ENCODE data around the gene SGIP1. TPM values are rescaled to one million over a fixed set of nuclear protein-coding genes. Genes with fewer than 3 reads are reported as not detected.

The SGIP1 gene
- total RNA-seq, 1 donor from 2014 or later, result 9.2 TPM

DNA sequence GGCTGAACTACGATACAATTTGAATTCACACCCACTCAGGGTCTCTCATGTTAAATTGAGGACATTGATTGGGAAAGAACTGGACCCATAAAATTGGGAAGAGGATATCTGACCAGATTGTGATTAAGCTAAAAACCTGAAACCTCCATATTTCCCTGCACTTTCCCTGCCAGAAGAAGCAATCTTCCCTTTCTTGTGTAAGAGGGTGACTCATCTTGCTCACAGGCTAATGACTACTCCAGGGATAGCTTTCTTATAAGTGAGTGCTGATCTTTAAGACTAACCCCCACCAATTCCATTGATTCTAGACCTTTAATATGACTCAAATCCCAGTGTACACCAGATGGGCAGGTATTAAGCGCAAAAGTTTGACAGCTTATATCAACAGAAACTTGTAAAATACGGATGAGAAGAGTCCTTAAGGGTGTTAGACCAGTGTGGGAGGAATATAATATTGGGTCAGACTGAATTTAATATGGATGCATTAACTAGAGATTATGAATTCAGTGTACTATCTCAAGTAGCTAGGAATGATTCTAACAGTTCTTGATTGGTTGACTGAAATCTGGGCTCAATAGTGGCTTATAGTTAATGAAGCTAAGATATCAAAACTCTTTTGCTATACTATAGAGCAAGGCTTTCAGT, 12.1 kb upstream of the SGIP1 start:
- DNase-seq (ENCODE audit: low read depth), result peak; percentile 93

DNA sequence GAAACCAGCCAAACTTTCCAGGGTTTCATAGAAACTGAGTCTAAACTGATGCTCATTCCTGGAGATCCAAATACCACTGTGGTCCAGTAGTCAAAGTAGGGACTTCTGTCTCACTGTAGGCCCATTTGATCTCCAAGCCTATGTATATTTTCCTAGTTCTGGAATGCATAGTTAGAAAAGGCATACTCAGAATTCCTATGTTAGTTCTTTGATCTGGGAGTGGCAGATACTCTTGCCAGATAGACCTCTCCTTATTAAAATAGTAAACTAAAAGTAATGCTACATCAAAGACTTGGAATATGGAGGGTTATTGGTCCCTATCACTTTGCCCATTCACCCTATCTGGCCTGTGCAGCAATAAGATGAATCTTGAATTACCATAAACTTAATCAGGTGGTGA, 10.4 kb upstream of the SGIP1 start:
- DNase-seq (ENCODE audit: low read depth), result no peak

DNA sequence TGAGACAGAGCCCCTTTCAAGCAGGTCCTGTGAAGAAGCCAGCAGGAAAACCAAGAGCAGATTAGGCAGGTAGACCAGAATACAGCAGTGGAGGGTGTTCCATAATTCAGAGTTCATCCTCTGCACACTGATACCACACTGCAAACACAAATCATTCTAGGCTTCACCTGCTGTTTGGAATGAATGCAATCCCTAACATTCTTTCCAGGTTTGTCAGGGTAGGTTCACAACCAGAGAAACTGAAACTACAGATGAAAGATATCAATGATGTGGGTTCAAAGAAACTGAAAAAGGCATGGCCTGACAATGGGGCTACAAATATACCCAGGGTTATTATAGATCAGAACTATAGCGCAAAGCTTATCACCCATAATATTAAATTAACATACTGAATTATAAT, 8.9 kb upstream of the SGIP1 start:
- DNase-seq (ENCODE audit: low read depth), result no peak

DNA sequence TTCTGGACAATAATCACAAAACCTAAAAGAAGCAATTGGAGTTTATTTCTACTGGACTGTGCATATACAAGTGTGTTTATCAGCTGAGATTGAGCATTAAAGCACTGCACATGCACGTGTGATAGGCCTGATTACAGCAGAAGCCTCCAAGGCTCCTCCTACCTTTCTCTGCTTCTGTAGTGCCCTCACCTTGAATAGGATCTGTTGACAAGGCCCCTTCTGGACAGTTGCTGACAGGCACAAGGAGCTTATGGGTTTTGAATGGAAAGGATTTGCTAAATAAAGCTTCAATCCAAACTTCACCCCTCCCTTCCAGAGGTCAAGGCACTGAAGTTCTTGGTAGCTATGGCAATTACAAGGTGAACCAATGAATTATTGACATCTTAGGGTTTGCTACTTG, 7.9 kb upstream of the SGIP1 start:
- DNase-seq (ENCODE audit: low read depth), result no peak

DNA sequence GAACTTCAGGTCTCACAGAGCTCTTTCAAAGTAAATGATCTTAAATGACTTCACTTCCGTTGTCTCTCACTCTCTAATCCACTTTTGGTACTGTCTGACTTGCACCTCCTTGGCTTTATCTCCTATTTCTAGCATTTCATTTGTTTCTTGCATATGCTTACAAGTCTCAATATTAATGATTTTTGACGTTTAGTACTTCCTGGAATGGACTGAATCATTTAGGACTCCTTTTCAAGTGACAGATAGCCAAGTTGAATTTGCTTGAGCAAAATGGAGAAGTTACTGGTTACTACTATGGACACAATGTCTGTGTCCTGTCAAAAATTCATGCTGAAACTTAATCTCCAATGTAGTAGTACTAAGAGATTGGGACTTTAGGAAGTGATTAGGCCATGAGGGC, 7.0 kb upstream of the SGIP1 start:
- no peak for DNase-seq (ENCODE audit: low read depth)

DNA sequence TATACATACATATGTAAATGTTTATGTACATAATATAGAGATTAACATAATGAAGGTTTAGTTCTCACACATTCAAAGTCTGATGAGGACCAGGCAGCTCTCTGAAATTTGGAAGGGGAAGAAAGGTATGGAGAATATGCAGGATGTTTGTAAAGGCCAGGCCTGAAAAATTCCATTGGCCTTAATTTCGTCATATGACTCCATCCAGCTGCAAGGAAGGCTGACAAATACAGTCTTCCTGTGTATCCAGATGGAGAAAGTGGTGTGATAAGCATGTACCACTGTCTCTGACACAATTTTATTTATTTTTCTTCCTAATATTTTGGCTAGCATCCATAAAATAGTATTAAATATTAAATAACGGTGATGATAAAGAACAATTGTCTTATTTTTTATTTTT, 6.3 kb upstream of the SGIP1 start:
- no peak for DNase-seq (ENCODE audit: low read depth)

DNA sequence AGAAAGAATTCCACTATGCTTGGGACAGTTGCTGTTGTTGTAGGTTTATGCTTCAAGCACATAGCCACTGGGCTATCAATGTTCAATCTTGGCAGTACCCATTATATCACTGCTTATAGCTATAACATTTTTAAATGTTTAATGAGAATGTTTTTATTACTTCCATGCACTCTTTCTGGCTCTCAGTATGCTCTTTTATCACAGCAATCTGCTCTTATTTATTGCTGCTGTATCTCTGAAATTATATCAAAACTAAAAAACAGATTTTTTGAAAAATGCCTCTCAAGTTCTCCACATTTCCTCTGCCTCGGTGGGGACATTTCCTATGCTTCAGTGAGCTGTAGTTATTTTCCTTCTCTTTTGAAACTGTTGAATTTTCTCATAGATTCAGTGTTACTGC, 5.4 kb upstream of the SGIP1 start:
- no peak for DNase-seq (ENCODE audit: low read depth)

DNA sequence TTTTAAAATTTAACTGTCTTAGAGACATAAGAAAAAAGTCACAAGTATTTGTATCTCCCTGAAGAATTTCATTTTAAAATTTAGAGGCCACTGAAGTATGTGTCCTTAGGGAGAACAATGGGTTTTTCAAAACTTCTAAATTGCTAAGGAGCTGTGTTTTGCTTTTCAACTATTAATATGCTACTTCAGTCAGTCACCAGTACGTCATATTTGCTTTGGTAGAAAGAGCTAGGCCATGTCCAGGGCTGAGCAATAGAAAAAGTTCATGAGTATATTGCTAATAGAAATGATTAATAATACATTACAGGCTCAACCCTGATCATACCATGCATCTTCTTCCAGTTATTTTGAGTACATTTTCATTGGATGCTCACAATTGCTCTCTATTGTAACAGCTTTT, 1.7 kb upstream of the SGIP1 start:
- DNase-seq (ENCODE audit: low read depth), result no peak

DNA sequence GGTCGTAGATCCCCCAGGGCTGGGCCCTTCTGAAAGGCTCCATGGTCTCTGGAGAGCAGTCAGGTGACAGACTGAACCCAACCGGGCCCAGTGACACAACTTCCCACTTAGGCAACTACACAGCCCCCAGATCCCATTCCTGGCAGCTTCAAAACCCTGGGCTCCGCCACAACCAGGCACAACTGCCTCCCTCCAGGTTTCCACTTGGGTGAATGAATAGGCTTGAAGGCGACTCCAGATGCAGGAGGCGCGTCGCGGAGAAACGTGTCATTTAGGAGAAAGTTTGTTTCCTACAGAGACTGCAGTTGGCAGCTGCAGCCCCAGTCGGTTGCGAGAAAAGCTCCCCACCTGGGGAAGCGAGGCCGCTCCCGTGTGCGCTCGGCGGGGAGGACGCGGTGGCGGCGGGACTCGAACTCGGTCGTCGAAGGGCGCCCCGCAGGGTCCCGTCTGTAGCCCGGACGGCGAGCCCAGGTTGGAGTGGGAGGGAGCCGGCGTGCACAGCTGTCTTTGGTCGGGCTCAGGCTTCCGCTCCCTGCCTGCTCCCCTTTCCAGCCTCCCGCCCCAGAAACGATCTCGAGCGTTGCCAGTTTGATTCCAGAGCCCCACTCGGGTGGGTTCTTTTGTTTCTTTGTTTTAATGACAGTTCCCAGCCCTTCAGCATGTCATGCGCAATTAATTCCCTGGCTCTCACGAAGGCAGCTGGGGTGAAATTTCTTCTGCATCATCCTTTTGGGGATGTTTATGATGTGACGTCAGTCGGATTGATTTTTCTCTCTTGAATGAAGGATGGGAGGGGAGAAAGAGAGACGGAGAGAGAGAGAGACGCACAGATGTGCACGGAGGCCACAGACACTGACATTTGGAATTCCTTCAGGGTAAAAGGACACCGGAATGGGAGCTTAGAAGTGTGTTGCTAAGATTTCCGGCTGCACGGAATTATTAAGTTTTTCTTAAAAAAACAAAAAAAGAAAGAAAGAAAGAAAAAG, 862 bp upstream of the SGIP1 start:
- peak; percentile 79 for DNase-seq (ENCODE audit: low read depth)

DNA sequence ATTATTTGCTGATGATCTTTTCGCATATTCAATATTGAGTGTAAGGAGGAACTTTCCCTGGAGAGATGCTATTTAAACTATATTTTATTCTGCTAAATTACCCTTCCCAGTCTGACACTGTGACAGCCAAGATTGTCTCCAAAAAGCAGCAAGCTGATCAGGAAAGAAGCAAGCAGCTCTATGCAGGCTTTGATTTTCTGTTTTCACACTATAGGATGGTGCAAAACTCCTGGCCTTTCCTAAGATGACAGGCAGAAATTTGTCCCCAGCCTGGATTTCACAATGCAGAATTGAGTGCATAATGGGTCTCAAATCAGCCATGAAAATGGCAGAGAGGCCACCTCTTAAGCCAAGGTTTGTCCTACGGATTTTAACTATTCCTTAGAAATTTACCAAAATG, 1.1 kb downstream of the SGIP1 start:
- DNase-seq (ENCODE audit: low read depth), result no peak

DNA sequence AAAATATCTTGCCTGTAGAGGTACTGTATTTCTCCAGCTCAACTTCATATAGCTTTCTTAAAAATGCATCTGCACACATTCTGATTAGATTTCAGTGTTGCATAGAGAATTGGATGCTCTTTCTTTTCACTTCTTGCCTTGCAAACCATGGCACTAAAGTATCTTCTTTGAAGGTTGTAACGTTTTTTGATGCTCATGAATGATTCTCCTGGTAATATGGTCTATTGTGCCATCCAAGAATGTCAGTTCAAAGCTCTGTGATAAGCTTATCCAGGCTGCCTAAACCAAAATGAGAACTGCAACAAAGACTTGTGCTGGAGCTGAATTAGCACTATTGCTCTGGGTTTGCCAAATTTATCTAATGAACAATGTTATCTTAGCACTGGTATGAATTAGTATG, 1.9 kb downstream of the SGIP1 start:
- no peak for DNase-seq (ENCODE audit: low read depth)

DNA sequence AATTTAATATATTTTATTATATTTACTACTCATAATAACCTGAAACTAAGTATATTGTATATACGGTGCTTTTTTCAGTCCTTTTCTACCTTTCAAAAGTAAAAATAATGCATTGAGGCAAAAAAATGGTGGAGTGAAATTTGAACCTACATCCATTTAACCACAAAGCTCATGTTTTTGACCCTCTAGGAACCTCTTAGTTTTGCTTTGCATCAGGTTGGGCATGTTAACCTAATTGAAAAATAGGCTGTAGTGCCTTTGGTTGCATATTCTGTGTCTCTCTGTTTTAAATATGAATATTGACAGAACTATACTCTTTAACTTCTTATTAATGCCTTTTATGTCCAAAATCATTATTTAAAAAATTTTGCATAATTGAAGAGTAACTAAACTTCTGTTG, 3.8 kb downstream of the SGIP1 start:
- DNase-seq (ENCODE audit: low read depth), result no peak

DNA sequence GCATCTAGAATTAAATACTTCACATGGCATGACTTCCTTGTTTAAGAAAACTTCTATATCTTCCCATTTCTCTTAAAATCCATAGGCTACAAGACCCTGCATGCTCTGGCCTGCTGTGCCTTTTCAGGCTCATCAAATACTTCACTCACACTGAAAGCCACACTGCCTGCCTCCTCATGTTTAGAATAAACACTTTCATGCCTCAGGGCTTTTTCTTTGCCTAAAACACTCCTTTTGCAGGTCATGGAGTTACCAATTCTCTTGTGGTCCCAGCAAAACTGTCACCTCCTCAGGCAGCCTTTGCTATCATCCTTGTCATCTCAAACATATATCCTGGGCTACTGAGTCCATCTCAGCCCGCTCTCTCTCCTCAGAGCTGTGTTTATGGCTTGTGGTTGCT, 5.5 kb downstream of the SGIP1 start:
- DNase-seq (ENCODE audit: low read depth), result no peak

DNA sequence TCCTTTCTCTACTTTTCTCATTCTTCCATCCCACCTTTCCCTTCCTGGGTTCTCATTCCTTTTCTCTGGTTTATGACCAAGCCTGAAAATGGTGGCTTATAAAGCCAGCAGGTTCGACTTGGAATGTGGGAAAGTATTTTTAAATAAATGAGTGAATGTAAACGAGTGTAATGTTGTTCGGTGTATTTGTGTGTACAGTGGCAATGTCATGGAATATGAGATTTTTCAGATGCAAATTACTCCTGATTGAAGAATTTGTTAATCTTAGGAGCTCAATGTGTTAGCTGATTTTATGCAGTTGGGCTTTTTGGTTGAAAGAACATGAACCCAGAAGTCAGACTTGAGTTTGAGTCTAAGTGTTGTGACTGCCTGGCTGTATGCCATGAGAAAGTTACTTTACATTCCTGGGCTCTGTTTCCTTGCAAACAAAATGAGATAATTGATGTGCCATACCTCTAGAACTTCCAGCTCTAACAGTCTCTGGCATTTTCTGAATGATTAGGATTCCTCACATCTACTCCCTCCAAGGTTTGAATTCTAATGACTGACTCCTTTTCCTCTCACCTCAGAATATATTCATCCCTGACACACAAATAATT, 6.6 kb downstream of the SGIP1 start:
- DNase-seq (ENCODE audit: low read depth), result peak; percentile 94

DNA sequence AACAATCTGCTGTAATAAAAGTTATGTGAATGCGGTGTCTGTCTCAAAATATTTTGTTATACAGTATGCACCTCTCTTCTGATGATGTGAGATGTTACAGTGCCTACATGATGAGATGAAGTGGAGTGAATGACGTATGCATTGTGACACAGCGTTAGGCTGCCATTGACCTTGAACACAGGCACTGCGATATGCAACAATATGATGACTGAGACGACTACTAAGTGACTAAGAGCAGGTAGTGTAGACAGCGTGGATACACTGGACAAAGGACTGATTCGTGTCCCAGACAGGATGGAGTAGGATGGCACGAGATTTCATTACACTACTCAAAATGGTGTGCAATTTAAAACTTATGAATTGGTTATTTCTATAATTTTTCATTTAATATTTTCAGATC, 8.4 kb downstream of the SGIP1 start:
- DNase-seq (ENCODE audit: low read depth), result no peak

DNA sequence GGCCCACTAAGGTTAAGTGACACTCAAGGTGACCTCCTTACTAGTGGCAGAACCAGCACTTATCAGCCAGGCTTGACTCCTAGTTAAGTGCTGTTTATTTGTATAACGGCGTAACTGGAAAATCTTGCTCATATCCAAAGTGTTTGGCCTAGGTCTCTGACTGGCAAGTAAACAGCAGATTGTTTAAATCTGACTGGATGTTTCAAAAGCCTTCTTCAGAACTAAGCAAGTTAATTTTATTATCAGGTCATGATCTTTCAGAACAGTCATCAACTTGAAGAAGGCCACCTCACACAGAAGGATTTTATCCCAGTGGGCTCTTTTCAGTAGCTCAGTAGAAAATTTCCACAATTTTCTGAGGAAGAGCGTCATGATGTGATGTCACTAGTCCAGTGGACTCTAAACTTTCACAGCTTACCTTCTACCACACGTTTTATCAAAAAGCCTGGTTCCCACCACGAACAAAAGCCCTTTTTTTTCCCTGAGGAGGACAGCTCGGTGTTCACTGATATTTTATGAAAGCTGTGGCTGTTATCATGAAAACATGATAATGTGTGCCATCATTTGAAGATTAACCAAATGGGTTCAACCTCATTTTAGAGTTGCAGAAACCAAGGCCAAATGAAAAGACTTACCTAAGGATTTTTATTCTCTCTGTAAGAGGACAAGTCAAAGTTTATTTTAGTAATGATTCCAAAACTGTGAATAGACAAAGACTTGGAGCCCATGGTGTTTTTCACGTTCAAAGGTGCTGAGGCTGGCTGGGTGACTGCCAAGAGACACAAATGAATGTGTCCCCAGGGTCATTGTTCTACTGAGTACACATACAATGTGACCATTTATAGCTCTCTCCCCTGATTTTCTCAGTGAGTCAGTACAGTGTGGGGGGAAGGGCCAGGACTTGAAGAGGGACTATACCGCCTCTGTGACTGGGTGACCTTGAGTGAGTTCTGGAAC, 9.1 kb downstream of the SGIP1 start:
- DNase-seq (ENCODE audit: low read depth), result peak; percentile 95

DNA sequence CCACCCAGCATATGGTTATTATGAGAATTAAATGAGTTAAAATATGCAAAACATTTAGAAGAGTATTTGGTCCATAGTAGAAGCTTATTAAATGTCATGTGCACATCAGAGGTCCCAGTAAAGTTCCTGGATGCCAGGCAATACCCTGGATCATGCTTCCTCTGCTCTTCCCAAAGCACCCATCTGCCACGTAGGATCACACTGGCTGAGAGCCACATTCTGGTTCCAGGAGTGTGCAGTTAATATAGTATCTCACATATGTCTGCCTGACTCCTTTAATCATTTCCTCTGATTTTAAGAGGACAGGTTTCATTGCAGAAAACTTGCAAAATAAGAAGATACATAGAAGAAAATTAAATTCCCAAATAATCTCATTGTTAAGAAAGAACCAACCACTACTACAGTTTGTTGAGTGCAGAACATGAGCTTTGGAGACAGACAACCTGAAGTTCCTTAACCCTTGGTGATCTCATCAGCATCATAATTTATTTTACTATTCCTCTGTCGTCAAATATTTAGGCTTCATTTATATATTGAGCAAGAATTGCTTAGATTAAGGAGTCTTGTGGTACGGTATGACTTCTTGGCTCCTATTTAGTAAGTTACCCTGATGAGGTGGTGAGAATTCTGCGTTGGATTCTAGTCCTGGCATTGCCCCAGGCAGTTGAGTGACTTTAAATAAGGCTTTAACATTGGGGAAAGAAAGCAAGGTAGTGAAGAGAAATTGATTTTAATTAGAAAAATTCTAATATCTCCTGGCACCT, 12.3 kb downstream of the SGIP1 start:
- no peak for DNase-seq (ENCODE audit: low read depth)

DNA sequence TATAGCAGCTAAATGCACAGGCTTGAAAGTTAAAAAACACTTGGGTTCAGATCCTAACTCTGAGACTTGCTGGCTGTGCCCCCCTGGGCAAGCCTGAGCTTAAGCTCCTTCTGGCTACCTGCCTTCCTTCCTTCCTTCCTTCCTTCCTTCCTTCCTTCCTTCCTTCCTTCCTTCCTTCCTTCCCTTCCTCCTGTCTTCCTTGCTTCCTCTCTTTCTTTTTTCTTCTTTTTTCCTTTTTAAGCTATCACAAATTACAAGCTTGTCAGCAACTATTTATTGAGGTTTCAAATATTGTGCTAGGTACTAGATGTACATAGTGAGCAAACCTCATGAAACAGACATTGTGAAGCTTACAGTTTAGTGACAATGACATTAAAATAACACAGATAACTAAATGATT, 15.1 kb downstream of the SGIP1 start:
- no peak for DNase-seq (ENCODE audit: low read depth)

DNA sequence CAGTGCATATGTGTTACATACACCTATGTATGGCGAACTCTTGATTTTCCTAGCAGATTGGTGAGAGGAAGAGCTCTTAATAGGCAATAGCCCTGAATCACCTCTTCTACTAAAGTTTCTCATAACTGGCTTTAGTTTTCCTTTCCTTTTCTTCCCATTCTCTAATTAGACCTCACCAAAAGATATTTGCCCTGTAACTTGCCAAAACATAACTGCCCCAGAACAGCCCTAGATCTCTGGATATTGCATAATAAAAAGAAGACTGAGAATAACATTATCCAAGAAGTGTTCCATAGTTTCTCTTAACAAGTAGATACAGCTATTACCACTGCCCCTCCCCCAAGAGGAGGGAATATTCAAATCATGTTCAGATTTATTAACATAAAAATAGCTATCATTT, 16.3 kb downstream of the SGIP1 start:
- DNase-seq (ENCODE audit: low read depth), result no peak

DNA sequence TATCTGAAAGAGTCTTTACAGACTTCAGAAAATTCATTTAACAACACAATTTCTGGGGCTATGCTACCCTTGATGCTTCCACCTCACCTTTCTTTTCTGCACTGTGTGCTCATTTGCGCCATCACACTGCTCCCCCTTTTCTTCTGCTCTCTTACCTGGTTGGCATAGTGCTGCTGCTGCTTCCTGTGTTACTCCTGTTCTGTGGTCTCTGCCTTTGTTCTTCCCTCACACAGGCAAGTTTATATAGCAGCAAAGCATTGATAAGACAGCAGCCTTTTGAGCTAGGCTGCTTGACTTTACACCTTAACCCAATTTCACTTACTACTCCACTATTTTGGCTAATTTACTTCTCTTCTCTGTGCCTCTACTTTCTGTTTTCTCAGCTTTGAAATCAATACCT, 18.3 kb downstream of the SGIP1 start:
- DNase-seq (ENCODE audit: low read depth), result no peak

DNA sequence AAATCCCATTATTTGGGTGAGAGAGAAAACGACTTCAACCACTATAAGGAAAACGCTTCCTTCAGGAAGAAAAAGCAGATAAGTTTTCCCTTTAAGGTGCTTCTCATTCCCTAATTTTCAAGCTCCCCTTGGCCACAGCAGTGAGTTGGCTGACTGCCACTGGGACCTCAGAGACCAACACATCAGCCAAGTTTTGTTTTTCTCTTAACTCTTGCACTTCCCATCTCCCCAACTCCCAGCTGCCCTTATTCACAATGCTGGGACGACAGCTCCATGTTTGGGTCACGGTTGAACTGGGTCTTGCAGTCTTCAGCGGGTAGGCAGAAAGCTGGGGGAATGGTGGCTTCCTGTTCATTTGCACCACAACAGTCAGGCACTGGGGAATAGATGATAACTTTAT, 18.9 kb downstream of the SGIP1 start:
- DNase-seq (ENCODE audit: low read depth), result no peak

All from renal cortical epithelial cell (primary cell).